Right lobe of liver (tissue), 6 donors: ENCODE data around the gene PEG3. TPM values are rescaled to one million over a fixed set of nuclear protein-coding genes. Genes with fewer than 3 reads are reported as not detected.
A peak's percentile ranks its signal among the peaks of the same experiment; 100 is the strongest.

Experiments used
- ATAC-seq, 4 donors: fragments of 200-7000 bp; cut with Tn5 transposase; one replicate each; pipeline ENCODE4 v1.9.1; 2020; ENCODE audit warnings: mild to moderate bottlenecking in 4 of 4, moderate library complexity in 4 of 4
- DNase-seq, 3 donors: peaks; one replicate each; pipeline ENCODE4 v3.0.0-alpha.2; 2020
- H3K27ac ChIP-seq, 3 donors: fragments of 200-600 bp; one replicate each; pipeline ENCODE4 v1.8.0; 2022
- H3K27me3 ChIP-seq, 2 donors: fragments of 200-600 bp; one replicate each; pipeline ENCODE4 v1.8.0; 2022
- H3K36me3 ChIP-seq, 4 donors: fragments of 200-600 bp; sonication (generic) in 1 of 4; one replicate each; pipeline versions ENCODE4 v1.5.1 to v1.8.0; 2017 to 2022; ENCODE audit warnings: control low read depth in 1 of 4
- H3K4me1 ChIP-seq, 4 donors: fragments of 200-600 bp; sonication (generic) in 1 of 4; one replicate each; pipeline versions ENCODE4 v1.5.1 to v1.8.0; 2017 to 2022; ENCODE audit warnings: control low read depth in 1 of 4
- H3K4me3 ChIP-seq, 3 donors: fragments of 200-600 bp; one replicate each; pipeline ENCODE4 v1.8.0; 2022
- H3K9me3 ChIP-seq, 4 donors: fragments of 200-600 bp; sonication (generic) in 1 of 4; one replicate each; pipeline versions ENCODE4 v1.5.1 to v1.8.0; 2017 to 2022; ENCODE audit warnings: control low read depth in 1 of 4
- CTCF ChIP-seq, 4 donors: fragments of 200-600 bp in 3 of 4; fragments of 450-650 bp in 1 of 4; IDR thresholded peaks; one replicate each; pipeline versions ENCODE4 v1.5.1 to v1.8.0; 2016 to 2022; ENCODE audit warnings: antibody characterized with exemption in 4 of 4, mild to moderate bottlenecking in 2 of 4
- POLR2A ChIP-seq: fragments of 450-650 bp; IDR thresholded peaks from one replicate; pipeline ENCODE4 v1.6.1; 2017; ENCODE audit warnings: antibody characterized with exemption, mild to moderate bottlenecking
- WGBS: methylation state at CpG from one replicate; pipeline ENCODE4 v1.1.6; 2018; ENCODE audit warnings: low coverage, low lambda C conversion rate; ENCODE audit not compliant: insufficient coverage; ENCODE audit errors: missing lambda C conversion rate; 5-methylcytosine and 5-hydroxymethylcytosine counted together
- intact Hi-C, 2 donors: fragments of 100-400 bp; cut with DNase I; formaldehyde crosslinking; loops; one replicate each; pipeline versions ENCODE4 v1.11.2 to v1.14.1; 2022
- total RNA-seq, 6 experiments: library from RNA; depleted of rRNA in 2 of 6; stranded (reverse); fragments of >200 nt in 2 of 6; fragmentation: NEBNext Ultra II Directional in 3 of 6; extraction: Animal tissue kit (Norgen Biotek cat#: 25700) in 3 of 6; gene quantifications; one replicate each; pipeline versions ENCODE4 v1.1.0 to v1.2.4, GENCODE V29; 2016 to 2023
- donor health status: DM: no; HTN: yes; CAD: no.
- donor health status: DM: no; HTN: no; CAD: no.
- donor health status: DM: no; HTN: no; CAD: no.
- donor health status: DM: no; HTN: yes; CAD: no.
- donor health status: DM: no; HTN: yes; CAD: no.

The PEG3 gene
- total RNA-seq, 6 experiments from 2014 or later = 3.0 to 9.5 (median 6.5) TPM

- Histone ChIP-seq H3K4me3 (peak overlapping the region; percentile 38 to 56 (median 48)), H3K27ac (peak overlapping the region; percentile 37 to 73 (median 52)), H3K9me3 (no peaks in the 10 kb centered on the region), H3K4me1 (no peaks in the 10 kb centered on the region), H3K36me3 (no peaks in the 10 kb centered on the region), H3K27me3 (no peaks in the 10 kb centered on the region)
- 32% methylated on average over 10 of the region's 25 CpGs for WGBS
- TF ChIP-seq POLR2A (no peak), CTCF (IDR thresholded peaks at IDR 0.05) (peak; percentile 46 to 73 (median 58))
- DNase-seq (peak; percentile 80 to 91 (median 81)), ATAC-seq (peak; percentile 26 to 39 (median 34))
- intact Hi-C loops = no loop called here
Observed at GRCh38 chr19:56837492-56838023, 3.0 kb downstream of the PEG3 start.

- no peaks in the 10 kb centered on the region for H3K27me3 ChIP-seq
- H3K27ac ChIP-seq = peak overlapping the region in 1 of 3 donors; percentile 73
- DNase-seq (no peak), ATAC-seq (no peak)
- no peaks in the 10 kb centered on the region for H3K36me3 ChIP-seq
- intact Hi-C loops = no loop called here
- H3K4me1 ChIP-seq = no peaks in the 10 kb centered on the region
- WGBS = 36% methylated on average over 3 of the region's 6 CpGs
- TF ChIP-seq POLR2A = no peak
- no peak for TF ChIP-seq CTCF (IDR thresholded peaks at IDR 0.05)
- peak overlapping the region in 1 of 3 donors; percentile 56 for H3K4me3 ChIP-seq
- no peaks in the 10 kb centered on the region for H3K9me3 ChIP-seq
Observed at GRCh38 chr19:56837004-56837403, 3.5 kb downstream of the PEG3 start.

- Histone ChIP-seq H3K27me3 (no peaks in the 10 kb centered on the region), H3K27ac (no peak overlapping the region), H3K4me3 (no peak overlapping the region), H3K36me3 (no peaks in the 10 kb centered on the region), H3K4me1 (peaks cover 0 to 9% (median 0%) of the 10 kb centered on the region in 4 donors), H3K9me3 (no peaks in the 10 kb centered on the region)
- ATAC-seq = no peak
- intact Hi-C loops = no loop called here
- DNase-seq = no peak
- TF ChIP-seq CTCF (IDR thresholded peaks at IDR 0.05) = no peak
- WGBS = 84% methylated on average over 9 of the region's 9 CpGs
Observed at GRCh38 chr19:56836059-56836458, 4.5 kb downstream of the PEG3 start.

GRCh38 chr19:56835401-56835800 is 5.1 kb downstream of the PEG3 start:
- Histone ChIP-seq H3K4me1 (peaks cover 0 to 9% (median 0%) of the 10 kb centered on the region in 4 donors), H3K9me3 (no peaks in the 10 kb centered on the region), H3K36me3 (no peaks in the 10 kb centered on the region), H3K4me3 (no peak overlapping the region), H3K27ac (no peak overlapping the region), H3K27me3 (no peaks in the 10 kb centered on the region)
- TF ChIP-seq POLR2A (no peak), CTCF (IDR thresholded peaks at IDR 0.05) (no peak)
- intact Hi-C loops = no loop called here
- DNase-seq = no peak
- ATAC-seq = no peak
